ENCODE results near the gene LPIN1.
"Not testable (repeated sequence)": the region's sequence is repeated elsewhere in the genome, so short reads cannot be mapped to it uniquely, and the experiment has no call there.

The LPIN1 gene

GRCh38 chr2:11832531-11832930 is 86.1 kb downstream of the LPIN1 start:
- no peak for DNase-seq (ENCODE audit: low read depth in 2 of 2)

GRCh38 chr2:11833601-11834000 is 87.2 kb downstream of the LPIN1 start:
- no peak for DNase-seq (ENCODE audit: low read depth in 2 of 2)

GRCh38 chr2:11835403-11835802 is 89.0 kb downstream of the LPIN1 start:
- DNase-seq (ENCODE audit: low read depth in 2 of 2), result no peak

- no peak for DNase-seq (ENCODE audit: low read depth in 2 of 2)
These were observed 90.3 kb downstream of the LPIN1 start for GRCh38 chr2:11836647-11837219.

- no peak for DNase-seq (ENCODE audit: low read depth in 2 of 2)
These were observed 91.7 kb downstream of the LPIN1 start for GRCh38 chr2:11837875-11838734.

- no peak for DNase-seq (ENCODE audit: low read depth in 2 of 2)
These were observed 93.5 kb downstream of the LPIN1 start for GRCh38 chr2:11839916-11840315.

- no peak for DNase-seq (ENCODE audit: low read depth in 2 of 2)
These were observed 95.9 kb downstream of the LPIN1 start for GRCh38 chr2:11842336-11842735.

- DNase-seq (ENCODE audit: low read depth in 2 of 2), result not testable (repeated sequence)
These were observed 98.4 kb downstream of the LPIN1 start for GRCh38 chr2:11844798-11845197.

GRCh38 chr2:11847935-11848334 is 101.5 kb downstream of the LPIN1 start:
- DNase-seq (ENCODE audit: low read depth in 2 of 2), result not testable (repeated sequence)

- DNase-seq (ENCODE audit: low read depth in 2 of 2), result no peak
These were observed 103.7 kb downstream of the LPIN1 start for GRCh38 chr2:11850082-11850481.

GRCh38 chr2:11852526-11853196 is 106.2 kb downstream of the LPIN1 start:
- DNase-seq (ENCODE audit: low read depth in 2 of 2), result no peak

GRCh38 chr2:11853197-11853588 is 106.8 kb downstream of the LPIN1 start:
- DNase-seq (ENCODE audit: low read depth in 2 of 2), result no peak

GRCh38 chr2:11855064-11855760 is 108.8 kb downstream of the LPIN1 start:
- DNase-seq (ENCODE audit: low read depth in 2 of 2), result no peak

- no peak for DNase-seq (ENCODE audit: low read depth in 2 of 2)
These were observed 109.7 kb downstream of the LPIN1 start for GRCh38 chr2:11856095-11856494.

- no peak for DNase-seq (ENCODE audit: low read depth in 2 of 2)
These were observed 112.5 kb downstream of the LPIN1 start for GRCh38 chr2:11858883-11859282.

- not testable (repeated sequence) for DNase-seq (ENCODE audit: low read depth in 2 of 2)
These were observed 113.5 kb downstream of the LPIN1 start for GRCh38 chr2:11859975-11860374.

- DNase-seq (ENCODE audit: low read depth in 2 of 2), result no peak
These were observed 114.6 kb downstream of the LPIN1 start for GRCh38 chr2:11861044-11861443.

- DNase-seq (ENCODE audit: low read depth in 2 of 2), result no peak
These were observed 115.6 kb downstream of the LPIN1 start for GRCh38 chr2:11862049-11862448.

GRCh38 chr2:11863103-11863502 is 116.7 kb downstream of the LPIN1 start:
- DNase-seq (ENCODE audit: low read depth in 2 of 2), result no peak

- peak; percentile 14 to 38 for DNase-seq (ENCODE audit: low read depth in 2 of 2)
These were observed 117.3 kb downstream of the LPIN1 start for GRCh38 chr2:11863513-11864328.

GRCh38 chr2:11864724-11865123 is 118.3 kb downstream of the LPIN1 start:
- no peak for DNase-seq (ENCODE audit: low read depth in 2 of 2)

Data from stimulated activated CD8-positive, alpha-beta memory T cell treated with anti-CD3 and anti-CD28 coated beads, Interleukin-2, amount 100 ng/mL, for 1 hour (primary cell).